ENCODE measurements around the gene TSNAX. TPM values are rescaled to one million over a fixed set of nuclear protein-coding genes. Genes with fewer than 3 reads are reported as not detected.

The TSNAX gene
- total RNA-seq, 1 donor = 27.3 TPM

DNA sequence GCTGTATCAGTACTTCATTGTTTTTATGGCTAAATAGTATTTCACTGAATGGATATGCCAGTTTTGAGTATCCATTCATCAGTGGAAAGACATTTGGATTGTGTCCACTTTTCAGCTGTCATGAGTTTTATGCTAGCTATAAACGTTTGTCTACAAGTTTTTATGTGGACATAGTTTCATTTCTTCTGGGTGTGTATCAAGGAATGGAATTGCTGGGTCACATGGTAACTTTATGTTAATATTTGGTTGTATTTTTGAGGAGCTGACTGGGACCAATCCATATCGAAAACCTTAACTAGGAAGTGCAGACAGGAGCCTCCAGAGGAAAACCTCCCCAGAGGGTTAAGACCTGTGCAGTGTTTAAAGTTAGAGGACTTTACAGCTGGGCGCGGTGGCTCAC is 66.3 kb downstream of the TSNAX start:
- Histone ChIP-seq H3K4me1 (ENCODE audit: insufficient read depth, low read length) (peaks cover 13% of the 10 kb centered on the region), H3K9me3 (ENCODE audit: low read depth, low read length) (no peaks in the 10 kb centered on the region), H3K4me3 (ENCODE audit: low read length) (no peak overlapping the region), H3K27me3 (ENCODE audit: insufficient read depth, low read length) (no peaks in the 10 kb centered on the region)

DNA sequence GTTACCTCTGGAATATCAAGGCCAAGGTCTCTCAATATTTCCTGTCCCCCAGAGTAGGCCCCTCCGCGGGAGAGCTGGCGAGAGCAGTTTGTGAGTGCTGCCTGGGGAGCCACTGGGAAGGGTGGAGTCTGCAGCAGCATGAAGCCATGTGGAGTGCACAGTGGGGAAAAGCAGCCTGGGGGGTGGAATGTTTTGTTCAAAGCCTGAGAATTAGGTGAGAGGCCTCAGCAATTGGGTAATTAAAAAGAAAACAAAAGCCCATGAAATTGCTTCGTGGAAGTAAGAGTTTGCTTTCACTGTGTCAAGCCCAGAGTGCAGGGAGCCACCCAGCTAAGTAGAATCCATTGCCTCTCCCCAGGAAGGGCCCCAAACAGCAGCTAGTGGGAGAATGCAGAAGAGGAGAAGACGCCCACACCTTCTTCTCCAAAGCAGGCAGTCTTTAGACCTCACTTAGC is 67.9 kb downstream of the TSNAX start:
- Histone ChIP-seq H3K4me3 (ENCODE audit: low read length) (no peak overlapping the region), H3K4me1 (ENCODE audit: insufficient read depth, low read length) (peaks cover 2% of the 10 kb centered on the region), H3K9me3 (ENCODE audit: low read depth, low read length) (no peaks in the 10 kb centered on the region), H3K27me3 (ENCODE audit: insufficient read depth, low read length) (no peaks in the 10 kb centered on the region)

DNA sequence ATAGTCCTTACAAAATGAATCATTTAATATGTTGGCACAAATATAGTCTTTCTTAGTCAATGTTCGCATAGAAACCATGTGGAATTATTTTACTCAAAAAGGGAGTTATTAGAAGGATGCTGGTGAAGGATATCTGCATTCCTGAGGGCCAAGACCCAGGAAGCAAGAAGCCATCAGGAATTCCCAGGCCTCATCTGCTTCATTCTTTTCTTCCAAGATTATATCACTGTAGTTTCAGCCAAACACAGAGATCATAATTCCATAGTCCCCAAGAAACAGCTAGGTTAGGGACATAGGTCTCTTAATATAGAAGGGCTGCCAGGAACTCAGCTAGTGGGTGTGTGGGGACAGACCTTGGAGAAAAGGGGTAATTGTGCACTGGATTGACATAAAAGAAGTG is 69.5 kb downstream of the TSNAX start:
- H3K4me1 ChIP-seq (ENCODE audit: insufficient read depth, low read length) = no peaks in the 10 kb centered on the region
- no peaks in the 10 kb centered on the region for H3K27me3 ChIP-seq (ENCODE audit: insufficient read depth, low read length)
- no peaks in the 10 kb centered on the region for H3K9me3 ChIP-seq (ENCODE audit: low read depth, low read length)
- no peak overlapping the region for H3K4me3 ChIP-seq (ENCODE audit: low read length)

DNA sequence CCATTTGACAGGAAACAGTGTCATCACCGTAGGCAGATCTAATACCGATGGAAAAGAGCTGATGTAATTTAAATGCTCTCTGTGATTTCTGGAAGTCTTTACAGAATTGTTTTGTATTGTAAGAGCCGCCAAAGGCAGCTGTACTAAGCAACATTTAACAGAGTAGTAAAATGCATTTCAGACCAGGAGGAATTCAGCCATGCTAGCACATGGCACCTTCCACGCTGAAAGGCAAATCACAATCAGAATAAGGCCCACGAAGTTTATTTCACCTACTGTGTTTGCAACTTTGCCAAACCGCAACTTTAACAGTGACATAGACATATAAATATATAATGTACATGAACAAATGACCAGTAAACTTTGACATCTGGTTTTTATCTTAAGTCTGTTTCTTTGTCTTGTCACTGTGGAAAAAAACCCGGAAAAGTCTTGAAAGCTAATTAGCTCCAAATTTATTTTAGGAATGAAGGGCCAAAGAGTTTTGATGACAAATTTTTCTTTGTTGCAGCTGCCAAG is 72.0 kb downstream of the TSNAX start:
- Histone ChIP-seq H3K4me3 (ENCODE audit: low read length) (no peak overlapping the region), H3K4me1 (ENCODE audit: insufficient read depth, low read length) (peaks cover 13% of the 10 kb centered on the region), H3K27me3 (ENCODE audit: insufficient read depth, low read length) (no peaks in the 10 kb centered on the region), H3K9me3 (ENCODE audit: low read depth, low read length) (no peaks in the 10 kb centered on the region)

DNA sequence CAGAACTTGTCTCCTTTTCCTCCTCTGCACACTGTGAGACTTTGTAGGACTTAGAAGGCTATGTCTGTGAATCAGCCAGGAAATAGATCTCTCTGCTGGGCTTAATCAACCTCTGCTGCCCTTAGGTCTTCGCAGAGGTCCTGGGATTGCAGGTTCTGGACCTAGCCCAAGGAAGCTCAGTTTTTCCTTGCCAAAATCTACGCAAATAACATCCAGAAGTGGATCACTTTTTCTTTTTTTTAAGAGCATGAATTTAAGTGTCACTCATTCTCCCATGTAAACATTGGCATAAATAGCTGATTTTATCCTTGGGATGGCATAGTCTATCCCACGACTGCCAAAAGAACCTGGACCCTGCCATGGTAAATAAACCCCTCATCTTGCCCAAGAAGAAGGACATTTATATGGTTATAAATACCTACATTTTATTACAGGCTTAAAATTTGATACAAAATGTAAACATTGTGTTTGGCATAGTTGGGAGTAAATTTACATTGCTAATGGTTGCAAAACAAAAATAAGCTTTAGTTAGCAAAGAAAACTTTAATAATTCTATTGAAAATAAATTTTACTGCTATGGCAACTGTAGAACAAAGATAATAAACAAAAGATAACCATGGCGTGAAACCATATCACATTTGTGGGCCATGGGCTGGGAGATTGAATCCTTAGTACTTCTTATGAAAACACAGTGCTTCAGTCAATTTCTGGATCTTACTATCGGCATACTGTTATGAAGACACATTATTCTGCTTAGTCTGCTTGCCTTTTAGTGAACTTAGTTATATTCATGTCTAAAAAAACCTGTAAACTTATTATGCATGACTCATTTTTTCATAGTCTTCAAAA is 73.6 kb downstream of the TSNAX start:
- H3K27me3 ChIP-seq (ENCODE audit: insufficient read depth, low read length) = no peaks in the 10 kb centered on the region
- peaks cover 27% of the 10 kb centered on the region for H3K4me1 ChIP-seq (ENCODE audit: insufficient read depth, low read length)
- no peaks in the 10 kb centered on the region for H3K9me3 ChIP-seq (ENCODE audit: low read depth, low read length)
- no peak overlapping the region for H3K4me3 ChIP-seq (ENCODE audit: low read length)

DNA sequence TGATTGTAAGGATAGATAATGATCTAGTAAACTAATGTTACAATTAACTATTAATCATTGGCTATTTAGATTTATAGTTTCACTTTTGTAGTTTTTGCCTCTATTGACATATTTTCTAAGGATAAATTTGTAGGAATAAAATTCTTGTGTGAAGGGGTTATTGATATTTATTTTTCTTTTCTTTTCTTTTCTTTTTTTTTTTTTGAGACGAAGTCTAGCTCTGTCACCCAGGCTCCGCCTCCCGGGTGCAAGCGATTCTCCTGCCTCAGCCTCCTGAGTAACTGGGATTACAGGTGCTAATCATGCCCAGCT is 74.2 kb downstream of the TSNAX start:
- H3K9me3 ChIP-seq (ENCODE audit: low read depth, low read length) = no peaks in the 10 kb centered on the region
- H3K27me3 ChIP-seq (ENCODE audit: insufficient read depth, low read length) = no peaks in the 10 kb centered on the region
- H3K4me3 ChIP-seq (ENCODE audit: low read length) = no peak overlapping the region
- H3K4me1 ChIP-seq (ENCODE audit: insufficient read depth, low read length) = peaks cover 32% of the 10 kb centered on the region

DNA sequence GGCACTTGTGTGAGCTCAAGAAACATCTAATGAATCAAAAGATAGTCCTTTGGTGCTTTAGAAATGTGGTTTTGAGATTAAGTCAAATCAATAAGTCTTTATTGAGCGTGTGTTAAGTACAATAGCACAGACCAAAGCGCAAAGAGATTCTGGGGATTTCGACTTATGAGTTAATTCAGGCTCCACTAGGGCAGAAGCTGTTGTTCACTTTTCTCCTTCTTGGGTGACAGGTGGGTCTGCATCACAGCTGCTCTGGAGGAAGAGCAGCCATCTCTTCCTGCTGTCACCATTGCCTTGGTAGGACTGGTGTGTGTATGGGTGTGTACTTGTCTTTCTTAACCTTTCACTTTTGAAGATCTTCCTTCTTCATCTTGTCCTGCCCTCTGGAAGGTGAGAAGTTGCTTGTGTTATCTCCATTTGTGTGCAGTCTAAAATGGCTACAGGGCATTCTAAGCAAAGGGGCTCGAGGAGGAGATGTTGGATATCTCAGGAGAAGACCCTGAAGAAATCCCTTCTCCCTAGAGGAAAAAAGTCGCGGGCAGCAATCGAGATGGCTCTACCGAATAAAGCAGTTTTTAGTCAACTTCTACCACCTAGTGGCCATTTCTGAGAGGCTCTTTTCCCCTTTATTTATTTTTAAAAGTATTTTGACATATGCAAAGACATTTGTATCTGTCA is 75.3 kb downstream of the TSNAX start:
- H3K9me3 ChIP-seq (ENCODE audit: low read depth, low read length) = no peaks in the 10 kb centered on the region
- no peaks in the 10 kb centered on the region for H3K27me3 ChIP-seq (ENCODE audit: insufficient read depth, low read length)
- peaks cover 35% of the 10 kb centered on the region for H3K4me1 ChIP-seq (ENCODE audit: insufficient read depth, low read length)
- H3K4me3 ChIP-seq (ENCODE audit: low read length) = peak overlapping the region; percentile 51

DNA sequence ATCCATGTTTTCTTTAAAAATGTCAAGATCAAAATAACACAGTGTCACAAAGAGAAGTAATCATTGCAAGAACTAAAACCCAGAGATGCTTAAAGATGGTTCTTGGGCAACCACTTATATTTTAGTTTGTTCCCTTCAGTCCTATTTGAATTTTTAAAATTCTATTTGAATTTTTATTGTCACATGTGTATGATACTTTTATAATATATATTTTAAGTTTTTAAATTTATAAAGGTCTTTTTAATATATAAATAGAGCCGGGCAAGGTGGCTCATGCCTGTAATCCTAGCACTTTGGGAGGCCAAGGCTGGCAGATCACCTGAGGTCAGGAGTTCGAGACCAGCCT is 75.8 kb downstream of the TSNAX start:
- no peaks in the 10 kb centered on the region for H3K9me3 ChIP-seq (ENCODE audit: low read depth, low read length)
- H3K4me1 ChIP-seq (ENCODE audit: insufficient read depth, low read length) = peaks cover 35% of the 10 kb centered on the region
- no peak overlapping the region for H3K4me3 ChIP-seq (ENCODE audit: low read length)
- H3K27me3 ChIP-seq (ENCODE audit: insufficient read depth, low read length) = no peaks in the 10 kb centered on the region

DNA sequence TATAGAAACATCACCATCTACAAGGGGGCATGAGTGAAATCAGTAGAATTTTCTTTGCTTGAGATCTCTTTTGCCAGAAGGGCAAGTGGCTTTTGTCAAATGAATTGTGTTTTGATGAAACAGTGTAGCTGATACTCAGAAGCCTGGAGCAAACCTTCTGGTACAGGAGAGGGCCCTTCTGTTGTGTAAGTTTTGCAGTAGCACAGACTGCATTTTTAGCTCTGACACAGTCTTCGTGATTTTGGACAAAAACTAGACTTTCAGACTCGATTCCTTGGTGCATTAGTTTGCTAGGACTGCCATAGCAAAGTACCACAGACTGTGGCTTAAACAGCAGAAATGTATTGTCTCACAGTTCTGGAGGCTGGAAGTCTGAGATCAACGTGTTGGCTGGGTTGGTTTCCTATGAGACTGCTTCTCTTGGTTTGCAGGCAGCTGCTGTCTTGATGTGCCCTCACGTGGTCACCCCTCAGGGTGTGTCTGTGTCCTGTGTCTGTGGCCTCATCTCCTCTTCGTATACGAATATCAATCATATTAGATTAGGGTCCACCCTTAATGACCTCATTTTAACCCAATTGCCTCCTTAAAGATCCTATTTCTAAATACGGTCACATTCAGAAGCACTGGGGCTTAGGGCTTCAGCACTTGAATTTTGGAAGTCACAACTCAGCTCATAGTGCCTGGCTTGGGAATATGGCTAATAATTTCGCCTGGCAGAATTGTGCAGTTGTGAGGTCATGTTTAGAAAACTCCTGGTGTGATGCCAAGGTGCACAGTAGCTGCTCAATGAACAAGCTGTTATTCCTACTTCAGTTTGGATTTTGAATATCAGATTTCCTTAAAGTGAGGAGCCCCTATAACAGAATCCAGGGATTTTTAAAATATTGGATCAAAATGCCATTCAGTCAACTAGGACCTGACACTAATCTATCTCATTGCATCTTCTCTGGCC is 77.0 kb downstream of the TSNAX start:
- Histone ChIP-seq H3K27me3 (ENCODE audit: insufficient read depth, low read length) (no peaks in the 10 kb centered on the region), H3K4me3 (ENCODE audit: low read length) (no peak overlapping the region), H3K4me1 (ENCODE audit: insufficient read depth, low read length) (peaks cover 45% of the 10 kb centered on the region), H3K9me3 (ENCODE audit: low read depth, low read length) (no peaks in the 10 kb centered on the region)

DNA sequence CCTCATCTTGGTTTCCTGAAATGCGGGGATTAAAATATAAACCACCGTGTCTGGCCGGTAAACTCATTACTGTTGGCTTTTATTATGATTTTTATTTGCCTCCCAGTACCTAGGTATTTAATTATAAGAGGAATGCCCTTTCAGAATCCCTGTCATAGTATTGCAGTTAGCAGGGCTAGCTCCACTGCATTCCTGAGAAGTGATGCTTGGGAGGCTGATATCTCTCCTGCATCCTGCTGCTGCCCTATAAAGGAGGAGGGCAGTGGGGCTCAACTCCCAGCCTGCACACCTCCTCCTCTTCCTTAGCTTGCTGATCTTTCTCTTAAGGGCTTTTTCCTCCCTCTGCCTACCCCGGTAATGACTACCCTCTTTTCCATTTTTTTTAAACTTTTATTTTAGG is 78.2 kb downstream of the TSNAX start:
- Histone ChIP-seq H3K4me3 (ENCODE audit: low read length) (no peak overlapping the region), H3K9me3 (ENCODE audit: low read depth, low read length) (no peaks in the 10 kb centered on the region), H3K27me3 (ENCODE audit: insufficient read depth, low read length) (no peaks in the 10 kb centered on the region), H3K4me1 (ENCODE audit: insufficient read depth, low read length) (peaks cover 57% of the 10 kb centered on the region)

DNA sequence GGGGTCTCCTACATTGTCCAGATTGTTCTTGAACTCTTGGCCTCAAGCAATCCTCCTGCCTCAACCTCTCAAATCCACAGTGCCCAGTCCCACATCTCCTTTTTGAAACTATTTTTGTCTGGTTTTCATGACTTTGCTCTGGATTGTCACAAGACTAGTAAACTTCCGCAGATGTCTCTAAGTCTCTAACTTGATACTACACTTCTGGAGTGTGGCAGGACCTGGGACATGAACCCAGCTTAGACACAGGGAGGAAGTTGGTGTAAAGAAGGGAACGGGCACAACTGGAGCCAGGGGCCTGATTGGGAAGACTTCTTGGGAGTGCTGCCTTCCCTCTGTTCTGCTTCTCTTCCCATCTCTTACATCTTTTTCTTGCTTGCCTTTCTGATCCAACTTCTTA is 81.9 kb downstream of the TSNAX start:
- no peaks in the 10 kb centered on the region for H3K9me3 ChIP-seq (ENCODE audit: low read depth, low read length)
- H3K27me3 ChIP-seq (ENCODE audit: insufficient read depth, low read length) = no peaks in the 10 kb centered on the region
- peaks cover 83% of the 10 kb centered on the region for H3K4me1 ChIP-seq (ENCODE audit: insufficient read depth, low read length)
- no peak overlapping the region for H3K4me3 ChIP-seq (ENCODE audit: low read length)

DNA sequence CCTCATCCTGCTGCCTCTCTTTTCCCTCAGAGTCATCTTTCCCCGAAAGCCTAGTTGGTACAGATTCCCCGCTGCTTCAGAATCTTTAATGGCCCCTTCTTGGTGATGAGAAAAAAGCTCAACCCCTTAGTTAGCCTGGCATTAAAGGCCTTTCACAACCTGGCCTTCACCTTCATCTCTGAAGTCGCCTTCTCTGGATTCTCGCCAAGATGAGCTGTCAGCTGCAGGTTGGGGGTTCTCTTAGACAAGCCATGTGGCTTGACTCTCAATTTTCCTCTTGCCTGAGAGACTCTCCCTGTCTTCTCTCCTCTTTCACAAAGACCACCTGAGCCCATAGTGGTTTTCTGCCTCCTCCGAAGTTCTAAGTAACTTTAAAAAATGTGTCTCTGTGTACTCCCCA is 82.6 kb downstream of the TSNAX start:
- no peaks in the 10 kb centered on the region for H3K27me3 ChIP-seq (ENCODE audit: insufficient read depth, low read length)
- peaks cover 77% of the 10 kb centered on the region for H3K4me1 ChIP-seq (ENCODE audit: insufficient read depth, low read length)
- H3K4me3 ChIP-seq (ENCODE audit: low read length) = no peak overlapping the region

DNA sequence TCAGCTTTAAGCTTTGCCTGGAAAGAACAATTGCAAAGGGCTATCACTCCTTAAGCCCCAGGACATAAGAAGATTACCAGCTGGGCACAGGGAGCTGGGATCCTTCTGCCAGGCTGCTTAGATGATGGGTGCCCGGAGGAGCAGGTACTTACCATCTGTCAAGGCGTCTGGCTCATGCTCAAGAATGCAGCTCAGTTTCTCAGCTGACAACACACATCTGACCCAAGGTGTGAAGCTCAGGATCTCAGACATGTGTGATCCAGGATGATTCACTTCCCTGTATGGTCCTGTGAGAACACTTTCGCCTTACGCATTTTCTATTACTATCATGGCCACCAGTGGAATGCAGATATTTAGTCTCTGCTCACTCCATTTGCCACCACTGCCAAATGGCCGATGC is 83.4 kb downstream of the TSNAX start:
- H3K4me1 ChIP-seq (ENCODE audit: insufficient read depth, low read length) = peaks cover 74% of the 10 kb centered on the region
- H3K9me3 ChIP-seq (ENCODE audit: low read depth, low read length) = no peaks in the 10 kb centered on the region
- no peak overlapping the region for H3K4me3 ChIP-seq (ENCODE audit: low read length)
- H3K27me3 ChIP-seq (ENCODE audit: insufficient read depth, low read length) = no peaks in the 10 kb centered on the region

More for the DNA sequence above, 82.6 kb downstream of the TSNAX start:
- no peaks in the 10 kb centered on the region for H3K9me3 ChIP-seq (ENCODE audit: low read depth, low read length)

DNA sequence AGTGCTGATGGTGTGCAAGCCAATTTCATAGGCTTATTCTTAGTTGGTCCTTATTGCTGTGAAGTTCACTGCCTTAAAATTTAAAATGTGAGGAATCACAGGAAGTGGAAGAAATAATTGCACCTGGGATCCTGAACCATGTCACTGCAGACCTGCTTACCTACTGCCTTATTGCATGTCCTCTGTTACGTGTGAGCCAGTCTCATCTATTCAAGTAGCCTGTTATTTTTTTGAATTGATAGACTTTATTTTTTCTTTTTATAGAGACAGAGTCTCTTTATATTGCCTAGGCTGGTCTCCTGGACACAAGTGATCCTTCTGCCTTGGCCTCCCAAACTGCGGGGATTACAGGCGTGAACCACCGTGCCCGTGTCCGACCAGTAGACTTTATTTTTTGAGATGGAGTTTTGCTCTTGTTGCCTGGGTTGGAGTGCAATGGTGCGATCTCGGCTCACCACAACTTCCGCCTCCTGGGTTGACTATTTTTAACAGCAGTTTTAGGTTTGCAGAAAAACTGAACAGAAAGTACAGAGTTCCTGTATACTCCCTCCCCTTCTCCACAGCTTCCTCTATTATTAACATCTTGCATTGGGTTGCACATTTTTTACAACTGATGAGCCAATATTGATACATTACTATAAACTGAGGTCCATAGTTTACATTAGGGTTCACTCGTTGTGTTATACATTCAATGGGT is 84.1 kb downstream of the TSNAX start:
- Histone ChIP-seq H3K27me3 (ENCODE audit: insufficient read depth, low read length) (no peaks in the 10 kb centered on the region), H3K4me1 (ENCODE audit: insufficient read depth, low read length) (peaks cover 72% of the 10 kb centered on the region), H3K4me3 (ENCODE audit: low read length) (no peak overlapping the region), H3K9me3 (ENCODE audit: low read depth, low read length) (no peaks in the 10 kb centered on the region)

Measured in mononuclear cell (primary cell).